GM12891 (cell line): Measurements from ENCODE around the gene DAB1.

Source experiments
- DNase-seq: peaks from one replicate; pipeline ENCODE4 v3.0.0; 2011; ENCODE audit warnings: low spot score; ENCODE audit not compliant: insufficient read length
- FAIRE-seq: peaks from 2 replicates; lab custom pipeline; 2011; peaks lifted over from hg19 to GRCh38; lab: Jason Lieb, UNC
- PAX5 ChIP-seq: IDR thresholded peaks from 2 replicates; pipeline ENCODE4 v1.6.1; 2011; ENCODE audit warnings: low read length, moderate library complexity, mild to moderate bottlenecking; ENCODE audit not compliant: insufficient read depth, severe bottlenecking
- POLR2A ChIP-seq: IDR thresholded peaks from 2 replicates; pipeline ENCODE4 v1.6.1; 2011; ENCODE audit warnings: low read depth, low read length, control low read depth
- POLR2AphosphoS5 ChIP-seq: IDR thresholded peaks from 2 replicates; pipeline ENCODE4 v1.6.1; 2011; ENCODE audit warnings: low read depth, low read length, control low read depth
- POU2F2 ChIP-seq: IDR thresholded peaks from 2 replicates; pipeline ENCODE4 v1.6.1; 2011; ENCODE audit warnings: low read depth, mild to moderate bottlenecking, control low read depth, low read length, moderate library complexity
- SPI1 ChIP-seq: IDR thresholded peaks from 2 replicates; pipeline ENCODE4 v1.6.1; 2011; ENCODE audit warnings: low read depth, low read length, control low read depth
- TAF1 ChIP-seq: IDR thresholded peaks from 2 replicates; pipeline ENCODE4 v1.6.1; 2011; ENCODE audit warnings: low read depth, low read length, control low read depth

The DAB1 gene

DNA sequence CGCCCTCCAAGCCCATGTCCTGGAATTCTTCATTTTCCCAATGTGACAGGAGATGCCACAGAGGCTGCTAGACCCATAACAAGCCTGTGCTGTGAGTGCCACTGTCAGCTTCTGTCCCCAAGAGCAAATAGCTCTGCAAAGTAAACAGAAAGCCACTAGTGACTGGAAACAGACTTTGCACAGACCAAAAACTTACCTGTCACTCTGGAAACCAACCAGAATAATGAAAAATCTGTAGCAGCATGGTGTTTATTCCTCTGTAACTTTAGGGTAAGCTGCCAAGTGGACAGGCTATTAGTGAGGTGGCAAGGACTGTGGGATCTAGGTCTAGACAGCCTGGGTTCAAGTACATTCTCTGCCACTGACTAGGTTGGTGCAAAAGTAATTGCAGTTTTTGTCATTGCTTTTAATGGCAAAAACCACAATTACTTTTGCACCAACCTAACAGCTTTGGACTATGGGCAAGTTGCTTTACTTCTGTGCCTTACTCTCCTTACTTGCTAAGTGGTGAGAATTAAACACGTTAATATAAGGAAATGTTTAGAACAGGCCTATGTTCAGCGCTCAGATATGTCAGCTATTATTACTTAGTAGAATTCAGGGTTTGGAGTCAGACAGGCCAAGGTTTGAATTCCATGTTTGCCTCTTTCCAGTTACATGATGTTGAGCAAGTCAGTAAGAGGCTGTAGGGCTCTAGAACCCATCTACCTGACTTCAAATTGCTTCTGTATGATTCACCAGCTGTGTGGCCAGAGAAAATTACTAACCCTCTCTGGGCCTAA is 457.8 kb downstream of the DAB1 start, which contains the start of gene C8B:
TSS of gene C8B (minus strand) at position 100 of the 782 bp plus-strand sequence. CDS start at position 33, 67 bp downstream.
- FAIRE-seq, result no peak
- no peak for DNase-seq
- no peak for TF ChIP-seq POLR2AphosphoS5
- no peak for TF ChIP-seq POLR2A
- TF ChIP-seq SPI1, result no peak
- no peak for TF ChIP-seq PAX5
- TF ChIP-seq POU2F2, result no peak
- TF ChIP-seq TAF1, result no peak

- DNase-seq (no peak), FAIRE-seq (no peak)
- TF ChIP-seq POU2F2 (no peak), PAX5 (no peak), POLR2AphosphoS5 (no peak), POLR2A (no peak), SPI1 (no peak), TAF1 (no peak)
Measured at GRCh38 chr1:56965191-56965590, 458.7 kb downstream of the DAB1 start.

GRCh38 chr1:56964349-56965017 is 459.4 kb downstream of the DAB1 start:
- DNase-seq, result no peak
- no peak for FAIRE-seq
- TF ChIP-seq SPI1 (no peak), POLR2AphosphoS5 (no peak), PAX5 (no peak), POLR2A (no peak), POU2F2 (no peak), TAF1 (no peak)

DNA sequence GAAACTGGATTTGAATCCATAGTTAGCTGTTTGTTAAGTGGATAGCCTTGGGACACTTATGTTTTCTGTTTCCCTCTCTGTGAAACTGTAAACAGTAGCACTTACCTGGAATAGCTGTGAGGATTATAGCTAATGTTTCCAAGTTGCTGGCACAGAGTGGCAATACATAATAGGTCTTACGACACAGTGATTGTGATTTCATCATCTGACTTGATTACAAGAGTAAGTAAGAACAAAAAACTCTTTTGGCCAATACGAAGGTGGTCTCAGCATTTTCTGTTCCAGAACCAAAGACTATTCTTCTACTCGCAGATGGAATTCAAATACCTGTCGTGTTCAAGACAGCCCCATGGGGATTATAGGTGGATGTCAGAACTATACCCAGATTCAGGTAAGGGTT is 460.2 kb downstream of the DAB1 start:
- DNase-seq, result no peak
- FAIRE-seq, result no peak
- TF ChIP-seq POU2F2 (no peak), SPI1 (no peak), POLR2AphosphoS5 (no peak), PAX5 (no peak), POLR2A (no peak), TAF1 (no peak)

DNA sequence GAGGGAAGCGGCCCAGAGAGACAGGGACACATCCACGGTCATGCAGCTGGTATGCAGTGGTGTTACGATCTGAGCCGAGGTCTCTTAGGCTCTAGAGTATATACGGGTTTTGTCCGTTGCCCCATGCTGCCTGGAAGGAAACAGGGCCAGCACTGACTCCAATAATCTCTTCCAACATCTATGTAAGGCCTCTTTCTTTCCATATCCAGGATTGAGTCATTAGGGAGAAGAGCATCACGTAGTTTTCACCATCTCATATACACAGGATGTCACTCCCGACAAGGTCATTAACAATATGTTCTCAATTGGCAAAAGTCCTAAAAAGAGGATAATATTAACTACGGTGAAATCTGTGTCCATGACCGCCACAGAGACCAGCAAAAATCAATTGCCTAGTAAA is 462.4 kb downstream of the DAB1 start:
- no peak for FAIRE-seq
- no peak for DNase-seq
- TF ChIP-seq POLR2AphosphoS5, result no peak
- no peak for TF ChIP-seq SPI1
- no peak for TF ChIP-seq POLR2A
- TF ChIP-seq PAX5, result no peak
- no peak for TF ChIP-seq POU2F2
- TF ChIP-seq TAF1, result no peak

DNA sequence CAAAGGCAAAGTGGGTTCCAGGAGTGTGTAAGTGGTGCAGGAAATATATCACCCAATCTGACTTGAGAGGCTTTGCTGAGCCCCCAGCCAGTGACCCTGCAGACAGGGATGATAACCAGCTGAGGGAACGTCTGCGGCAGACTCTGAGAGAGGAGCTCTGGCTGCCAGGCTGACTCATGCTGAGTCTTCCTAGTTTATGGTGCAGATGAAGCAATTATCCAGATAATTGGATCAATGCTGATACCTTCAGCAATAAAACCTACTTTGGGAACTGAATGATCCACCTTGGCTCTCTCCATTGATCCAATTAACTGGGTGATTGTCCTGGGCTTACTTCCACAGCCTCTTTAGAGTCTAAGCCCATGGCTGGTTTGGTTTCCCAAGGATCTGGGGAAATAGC is 465.3 kb downstream of the DAB1 start:
- TF ChIP-seq POLR2AphosphoS5, result no peak
- no peak for TF ChIP-seq PAX5
- TF ChIP-seq POU2F2, result no peak
- TF ChIP-seq TAF1, result no peak
- no peak for TF ChIP-seq SPI1
- no peak for TF ChIP-seq POLR2A
- no peak for FAIRE-seq
- DNase-seq, result no peak

DNA sequence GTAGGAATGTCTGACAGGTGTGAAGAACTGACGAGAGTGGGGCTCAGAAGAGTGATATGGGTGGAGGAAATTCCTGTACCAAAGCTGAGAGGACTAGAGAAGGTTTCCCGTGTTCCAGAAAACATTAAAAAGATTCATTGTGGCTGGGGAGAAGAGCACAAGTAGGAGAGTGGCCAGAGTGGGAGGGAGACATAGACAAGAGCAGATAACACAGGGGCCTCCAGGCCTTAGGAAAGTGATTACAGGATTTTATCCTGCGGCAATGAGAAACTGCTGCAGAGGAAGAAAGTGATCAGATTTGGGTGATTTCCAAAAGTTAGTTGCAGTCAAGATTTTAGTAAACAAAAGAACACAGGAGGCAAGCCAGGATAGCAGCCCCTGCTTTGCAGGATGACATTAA is 465.9 kb downstream of the DAB1 start:
- FAIRE-seq (no peak), DNase-seq (no peak)
- TF ChIP-seq POLR2AphosphoS5, result no peak
- TF ChIP-seq POLR2A, result no peak
- TF ChIP-seq TAF1, result no peak
- no peak for TF ChIP-seq SPI1
- TF ChIP-seq POU2F2, result no peak
- no peak for TF ChIP-seq PAX5

- DNase-seq (no peak), FAIRE-seq (no peak)
- TF ChIP-seq TAF1 (no peak), POLR2A (no peak), PAX5 (no peak), POU2F2 (no peak), SPI1 (no peak), POLR2AphosphoS5 (no peak)
Measured at GRCh38 chr1:56954664-56955063, 469.2 kb downstream of the DAB1 start.

- FAIRE-seq (no peak), DNase-seq (no peak)
- TF ChIP-seq POU2F2 (no peak), TAF1 (no peak), PAX5 (no peak), POLR2A (no peak)
Measured at GRCh38 chr1:56953386-56953785, 470.5 kb downstream of the DAB1 start.
